ENCODE results near the gene RAI2. TPM values are rescaled to one million over a fixed set of nuclear protein-coding genes. Genes with fewer than 3 reads are reported as not detected.
A peak's percentile ranks its signal among the peaks of the same experiment; 100 is the strongest.
"Not testable (repeated sequence)": the region's sequence is repeated elsewhere in the genome, so short reads cannot be mapped to it uniquely, and the experiment has no call there.

The RAI2 gene
- total and polyA plus RNA-seq, 2 experiments from 2014 or later: 0.83 to 0.99 TPM

GRCh38 chrX:17786554-17787347 is 74.3 kb downstream of the RAI2 start:
- H4K20me1 ChIP-seq (replicated peaks; ENCODE audit: insufficient read depth); DNase-seq (ENCODE audit: low spot score); H3K9me2 ChIP-seq (ENCODE audit: insufficient read depth); H3K27me3 ChIP-seq (ENCODE audit: insufficient read depth); H3K27ac ChIP-seq (ENCODE audit: low read depth); H2AFZ ChIP-seq; H3K4me2 ChIP-seq; H3K36me3 ChIP-seq (ENCODE audit: insufficient read depth); H3K4me1 Mint-ChIP-seq; H3K4me1 ChIP-seq (ENCODE audit: insufficient read depth); H3K79me2 ChIP-seq (replicated peaks; ENCODE audit: insufficient read depth); H3F3A ChIP-seq (replicated peaks; ENCODE audit: low read depth); ATAC-seq: not testable (repeated sequence)
- H3K4me3 Mint-ChIP-seq: peak overlapping the region; percentile 48; the same call in 2 of the 3 replicates
- H3K27ac Mint-ChIP-seq: peak overlapping the region; percentile 74; the same call in 1 of the 2 replicates
- H3K4me3 ChIP-seq: peak overlapping the region; percentile 37; the same call in 1 of the 2 replicates
- peaks cover 13% of the 10 kb centered on the region for H3K27me3 Mint-ChIP-seq (ENCODE audit: insufficient read depth, low read depth, poor library complexity)
- peaks cover 14% of the 10 kb centered on the region; the same call in 2 of the 3 replicates for H3K9me3 Mint-ChIP-seq
- H3K36me3 Mint-ChIP-seq (ENCODE audit: low read depth): peaks cover 10% of the 10 kb centered on the region; the same call in 2 of the 3 replicates

- no peak overlapping the region for H2AFZ ChIP-seq
- H3K9me3 Mint-ChIP-seq: peaks cover 6% of the 10 kb centered on the region; the same call in 2 of the 3 replicates
- H3K27me3 ChIP-seq (ENCODE audit: insufficient read depth): no peaks in the 10 kb centered on the region
- H3K4me3 ChIP-seq: no peak overlapping the region
- no peaks in the 10 kb centered on the region for H3K79me2 ChIP-seq (replicated peaks; ENCODE audit: insufficient read depth)
- TF ChIP-seq STAT1 (IDR thresholded peaks at IDR 0.05; ENCODE audit: unreplicated experiment): no peak
- TF ChIP-seq ZNF331 (CRISPR knock-in tag; IDR thresholded peaks at IDR 0.05; ENCODE audit: low read depth): no peak
- H3K27ac Mint-ChIP-seq: no peak overlapping the region
- no peaks in the 10 kb centered on the region for H3K9me2 ChIP-seq (ENCODE audit: insufficient read depth)
- ATAC-seq (no peak), DNase-seq (ENCODE audit: low spot score) (no peak)
- no peak overlapping the region for H3K4me2 ChIP-seq
- H3K36me3 ChIP-seq (ENCODE audit: insufficient read depth): no peaks in the 10 kb centered on the region
- no peak overlapping the region for H3K4me3 Mint-ChIP-seq
- no peaks in the 10 kb centered on the region for H3K27me3 Mint-ChIP-seq (ENCODE audit: insufficient read depth, low read depth, poor library complexity)
- H3K27ac ChIP-seq (ENCODE audit: low read depth): no peak overlapping the region
- H3K4me1 Mint-ChIP-seq: peaks cover 5% of the 10 kb centered on the region
- H3K36me3 Mint-ChIP-seq (ENCODE audit: low read depth): peaks cover under 1% of the 10 kb centered on the region; the same call in 1 of the 3 replicates
- H4K20me1 ChIP-seq (replicated peaks; ENCODE audit: insufficient read depth): no peaks in the 10 kb centered on the region
- H3K4me1 ChIP-seq (ENCODE audit: insufficient read depth): no peaks in the 10 kb centered on the region
- H3F3A ChIP-seq (replicated peaks; ENCODE audit: low read depth): no peaks in the 10 kb centered on the region
Measured at GRCh38 chrX:17779434-17779833, 81.7 kb downstream of the RAI2 start.

GRCh38 chrX:17778997-17779396 is 82.1 kb downstream of the RAI2 start:
- Histone ChIP-seq H3K9me2 (ENCODE audit: insufficient read depth) (no peaks in the 10 kb centered on the region), H4K20me1 (replicated peaks; ENCODE audit: insufficient read depth) (no peaks in the 10 kb centered on the region), H3F3A (replicated peaks; ENCODE audit: low read depth) (no peaks in the 10 kb centered on the region), H3K27me3 (ENCODE audit: insufficient read depth) (no peaks in the 10 kb centered on the region), H3K27ac (ENCODE audit: low read depth) (no peak overlapping the region), H2AFZ (no peak overlapping the region), H3K79me2 (replicated peaks; ENCODE audit: insufficient read depth) (no peaks in the 10 kb centered on the region), H3K36me3 (ENCODE audit: insufficient read depth) (no peaks in the 10 kb centered on the region), H3K4me1 (ENCODE audit: insufficient read depth) (no peaks in the 10 kb centered on the region), H3K4me2 (no peak overlapping the region), H3K4me3 (no peak overlapping the region)
- no peak for ATAC-seq
- no peaks in the 10 kb centered on the region for H3K27me3 Mint-ChIP-seq (ENCODE audit: insufficient read depth, low read depth, poor library complexity)
- DNase-seq (ENCODE audit: low spot score): no peak
- H3K27ac Mint-ChIP-seq: no peak overlapping the region
- H3K4me1 Mint-ChIP-seq: peaks cover 5% of the 10 kb centered on the region
- H3K9me3 Mint-ChIP-seq: peaks cover 5% of the 10 kb centered on the region; the same call in 2 of the 3 replicates
- H3K4me3 Mint-ChIP-seq: no peak overlapping the region
- no peaks in the 10 kb centered on the region; the same call in 2 of the 3 replicates for H3K36me3 Mint-ChIP-seq (ENCODE audit: low read depth)
- TF ChIP-seq REST (IDR thresholded peaks at IDR 0.05; ENCODE audit: unreplicated experiment) (no peak), ZNF114 (CRISPR knock-in tag; IDR thresholded peaks at IDR 0.05) (no peak), JUNB (IDR thresholded peaks at IDR 0.05; ENCODE audit: unreplicated experiment) (no peak), EZH2 (IDR thresholded peaks at IDR 0.05; ENCODE audit: low read depth, unreplicated experiment) (no peak), CREB1 (CRISPR knock-in tag; IDR thresholded peaks at IDR 0.05; ENCODE audit: low read depth) (no peak), NANOG (IDR thresholded peaks at IDR 0.05; ENCODE audit: borderline replicate concordance) (no peak), POLR2AphosphoS5 (IDR thresholded peaks at IDR 0.05; ENCODE audit: low read depth) (no peak), CTCF (conservative IDR thresholded peaks at IDR 0.05; ENCODE audit: low read depth in 2 of 2) (no peak)
